Hepatocyte (in vitro differentiated cells): Measurements from ENCODE around the gene MASP1.

Experiments used
- CTCF ChIP-seq: fragments of 200-600 bp; sonication (generic); IDR thresholded peaks from 2 replicates; pipeline ENCODE4 v1.5.1; 2016; ENCODE audit warnings: antibody characterized with exemption, mild to moderate bottlenecking; ENCODE audit not compliant: poor library complexity
- EZH2 ChIP-seq: fragments of 200-600 bp; sonication (generic); IDR thresholded peaks from 2 replicates; pipeline ENCODE4 v1.6.1; 2016; ENCODE audit warnings: antibody characterized with exemption, mild to moderate bottlenecking, borderline replicate concordance

GRCh38 chr3:187223799-187224198 lies 67.7 kb downstream of the MASP1 start:
- no peak for TF ChIP-seq EZH2
- TF ChIP-seq CTCF: no peak
